Measurements from ENCODE around the gene B2M. TPM values are rescaled to one million over a fixed set of nuclear protein-coding genes. Genes with fewer than 3 reads are reported as not detected.
"Not testable (repeated sequence)": the region's sequence is repeated elsewhere in the genome, so short reads cannot be mapped to it uniquely, and the experiment has no call there.

B2M gene
- total RNA-seq, 3 donors from 2014 or later (not counting 1 experiment from before 2014, with no cell fraction given) = 7,484 to 8,893 (median 7,665) TPM

GRCh38 chr15:44697014-44697413, 14.3 kb upstream of the B2M start:
- H3K4me3 Mint-ChIP-seq = no peak overlapping the region
- H3K27me3 Mint-ChIP-seq (ENCODE audit: low read depth in 2 of 2) = no peaks in the 10 kb centered on the region

GRCh38 chr15:44698641-44699040, 12.7 kb upstream of the B2M start:
- H3K4me3 Mint-ChIP-seq = no peak overlapping the region
- Histone ChIP-seq H3K36me3 (ENCODE audit: control insufficient read depth, insufficient read depth, low read length) (no peaks in the 10 kb centered on the region), H3K27ac (ENCODE audit: low read length) (no peak overlapping the region), H3K9me3 (ENCODE audit: control insufficient read depth, insufficient read depth, low read length) (no peaks in the 10 kb centered on the region), H3K4me1 (ENCODE audit: control insufficient read depth, insufficient read depth, low read length) (no peaks in the 10 kb centered on the region), H3K27me3 (ENCODE audit: control insufficient read depth, insufficient read depth, low read length) (no peaks in the 10 kb centered on the region), H3K4me3 (ENCODE audit: low read length) (no peak overlapping the region)
- H3K9me3 Mint-ChIP-seq = peaks cover under 1 to 8% of the 10 kb centered on the region in 2 donors
- peaks cover 11% of the 10 kb centered on the region for H3K36me3 Mint-ChIP-seq
- peaks cover 17 to 21% of the 10 kb centered on the region in 2 donors for H3K4me1 Mint-ChIP-seq
- H3K27ac Mint-ChIP-seq = no peak overlapping the region
- DNase-seq (no peak), ATAC-seq (no peak)
- 100% methylated on average over 1 of the region's 2 CpGs for WGBS (ENCODE audit: insufficient coverage)
- H3K27me3 Mint-ChIP-seq (ENCODE audit: low read depth in 2 of 2) = no peaks in the 10 kb centered on the region
- intact Hi-C loops (cut with micrococcal nuclease) = no loop called here
- no peak for TF ChIP-seq CTCF (IDR thresholded peaks at IDR 0.05)

More at GRCh38 chr15:44697014-44697413, 14.3 kb upstream of the B2M start:
- DNase-seq (no peak), ATAC-seq (no peak)
- H3K9me3 ChIP-seq (ENCODE audit: control insufficient read depth, insufficient read depth, low read length) = no peaks in the 10 kb centered on the region
- peaks cover under 1% of the 10 kb centered on the region for H3K36me3 Mint-ChIP-seq
- no peaks in the 10 kb centered on the region for H3K27me3 ChIP-seq (ENCODE audit: control insufficient read depth, insufficient read depth, low read length)
- no peak overlapping the region for H3K27ac ChIP-seq (ENCODE audit: low read length)
- no peak for TF ChIP-seq CTCF (IDR thresholded peaks at IDR 0.05)
- H3K4me1 Mint-ChIP-seq = peaks cover 17 to 21% of the 10 kb centered on the region in 2 donors
- no peak overlapping the region for H3K4me3 ChIP-seq (ENCODE audit: low read length)
- H3K36me3 ChIP-seq (ENCODE audit: control insufficient read depth, insufficient read depth, low read length) = no peaks in the 10 kb centered on the region
- peak overlapping the region in 1 of 2 donors; percentile 11 for H3K27ac Mint-ChIP-seq
- no peaks in the 10 kb centered on the region for H3K9me3 Mint-ChIP-seq
- no peaks in the 10 kb centered on the region for H3K4me1 ChIP-seq (ENCODE audit: control insufficient read depth, insufficient read depth, low read length)
- intact Hi-C loops (cut with micrococcal nuclease) = no loop called here

- H3K4me1 ChIP-seq (ENCODE audit: control insufficient read depth, insufficient read depth, low read length); H3K27ac ChIP-seq (ENCODE audit: low read length); H3K27me3 ChIP-seq (ENCODE audit: control insufficient read depth, insufficient read depth, low read length); H3K36me3 ChIP-seq (ENCODE audit: control insufficient read depth, insufficient read depth, low read length); H3K9me3 Mint-ChIP-seq; DNase-seq; H3K27ac Mint-ChIP-seq; H3K4me3 ChIP-seq (ENCODE audit: low read length); intact Hi-C loops (cut with micrococcal nuclease); ATAC-seq; H3K27me3 Mint-ChIP-seq (ENCODE audit: low read depth in 2 of 2); H3K9me3 ChIP-seq (ENCODE audit: control insufficient read depth, insufficient read depth, low read length); H3K4me3 Mint-ChIP-seq: not testable (repeated sequence)
- H3K4me1 Mint-ChIP-seq = peaks cover 13% of the 10 kb centered on the region in 2 donors
- H3K36me3 Mint-ChIP-seq = peaks cover 16% of the 10 kb centered on the region
Measured at GRCh38 chr15:44700676-44701075, 10.6 kb upstream of the B2M start.

- H3K9me3 Mint-ChIP-seq = peaks cover 2 to 8% of the 10 kb centered on the region in 2 donors
- Histone ChIP-seq H3K9me3 (ENCODE audit: control insufficient read depth, insufficient read depth, low read length) (peaks cover 4% of the 10 kb centered on the region), H3K27me3 (ENCODE audit: control insufficient read depth, insufficient read depth, low read length) (no peaks in the 10 kb centered on the region), H3K4me1 (ENCODE audit: control insufficient read depth, insufficient read depth, low read length) (peaks cover 11% of the 10 kb centered on the region), H3K4me3 (ENCODE audit: low read length) (no peak overlapping the region), H3K36me3 (ENCODE audit: control insufficient read depth, insufficient read depth, low read length) (peaks cover 5% of the 10 kb centered on the region), H3K27ac (ENCODE audit: low read length) (no peak overlapping the region)
- intact Hi-C loops (cut with micrococcal nuclease) = no loop called here
- peaks cover 26 to 29% of the 10 kb centered on the region in 2 donors for H3K4me1 Mint-ChIP-seq
- WGBS (ENCODE audit: insufficient coverage) = 94% methylated on average over 1 of the region's 1 CpG
- no peak for DNase-seq
- ATAC-seq = no peak
- no peak overlapping the region for H3K4me3 Mint-ChIP-seq
- H3K27me3 Mint-ChIP-seq (ENCODE audit: low read depth in 2 of 2) = no peaks in the 10 kb centered on the region
- H3K27ac Mint-ChIP-seq = no peak overlapping the region
- no peak for TF ChIP-seq CTCF (IDR thresholded peaks at IDR 0.05)
- H3K36me3 Mint-ChIP-seq = peaks cover 16% of the 10 kb centered on the region
Measured at GRCh38 chr15:44705986-44706385, 5.3 kb upstream of the B2M start.
